Duodenal mucosa (tissue), 2 donors: Measurements from ENCODE around the gene TSC22D1.

Experiments used
- H3K27ac ChIP-seq: one replicate; pipeline ENCODE4 v1.7.0; 2013; ENCODE audit warnings: low read depth, low read length
- H3K27me3 ChIP-seq, 2 donors: one replicate each; pipeline ENCODE4 v1.7.0; 2013; ENCODE audit warnings: low read length in 2 of 2, control low read depth in 1 of 2; ENCODE audit not compliant: insufficient read depth in 2 of 2, control insufficient read depth in 1 of 2
- H3K36me3 ChIP-seq, 2 donors: one replicate each; pipeline ENCODE4 v1.7.0; 2013; ENCODE audit warnings: low read length in 2 of 2, control low read depth in 1 of 2; ENCODE audit not compliant: insufficient read depth in 2 of 2, control insufficient read depth in 1 of 2
- H3K4me1 ChIP-seq, 2 donors: one replicate each; pipeline ENCODE4 v1.7.0; 2013; ENCODE audit warnings: low read length in 2 of 2, control low read depth in 1 of 2; ENCODE audit not compliant: insufficient read depth in 2 of 2, control insufficient read depth in 1 of 2
- H3K4me3 ChIP-seq, 2 donors: one replicate each; pipeline ENCODE4 v1.7.0; 2013; ENCODE audit warnings: low read length in 2 of 2, low read depth in 1 of 2
- H3K9ac ChIP-seq, 2 donors: one replicate each; pipeline ENCODE4 v1.7.0; 2013; ENCODE audit warnings: low read length in 2 of 2, low read depth in 1 of 2
- H3K9me3 ChIP-seq, 2 donors: one replicate each; pipeline ENCODE4 v1.7.0; 2013; ENCODE audit warnings: low read length in 2 of 2, control low read depth in 1 of 2; ENCODE audit not compliant: control insufficient read depth in 1 of 2

The TSC22D1 gene

DNA sequence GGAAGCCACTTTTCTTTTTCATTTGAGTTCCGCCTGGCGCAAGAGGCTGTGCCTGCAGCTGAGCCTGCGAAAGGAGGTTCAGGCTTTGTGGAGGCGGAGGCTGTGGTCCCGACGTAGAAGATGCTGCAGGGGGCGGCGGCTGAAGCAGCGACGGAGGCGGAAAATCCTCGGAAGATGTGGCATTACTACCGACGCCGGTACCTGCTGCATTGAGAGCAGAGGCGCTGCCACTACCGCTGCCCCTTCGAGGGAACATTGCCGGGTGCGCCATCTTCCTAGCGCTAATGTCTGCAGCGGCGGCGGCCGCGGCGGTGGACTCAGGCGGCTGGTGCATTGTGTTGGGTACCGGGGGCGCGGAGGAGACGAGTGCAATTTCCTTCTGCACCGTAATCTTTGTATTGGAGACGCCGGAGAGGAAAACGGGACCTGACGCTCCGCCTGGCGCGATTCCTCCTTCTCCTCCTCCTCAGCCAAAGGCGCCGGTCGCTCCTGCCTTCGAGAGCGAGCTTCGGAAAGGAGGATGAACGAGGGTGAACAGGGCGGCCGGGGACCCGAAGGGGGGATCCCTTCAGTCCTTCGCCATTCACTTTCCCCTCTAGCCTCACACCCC, at the start of gene TSC22D1:
TSS of gene TSC22D1 (minus strand) at position 590 of the 610 bp plus-strand sequence. CDS start at position 334, 256 bp downstream.
- Histone ChIP-seq H3K4me3 (peak within 1 kb of the TSS; percentile 79 to 83), H3K9me3 (no peaks in the 10 kb centered on the region), H3K27ac (peak within 1 kb of the TSS; percentile 92), H3K9ac (peak within 1 kb of the TSS; percentile 86 to 88), H3K36me3 (peaks cover 0 to 4% of the 10 kb centered on the region in 2 donors), H3K4me1 (peaks cover 38 to 51% of the 10 kb centered on the region in 2 donors), H3K27me3 (no peaks in the 10 kb centered on the region)

DNA sequence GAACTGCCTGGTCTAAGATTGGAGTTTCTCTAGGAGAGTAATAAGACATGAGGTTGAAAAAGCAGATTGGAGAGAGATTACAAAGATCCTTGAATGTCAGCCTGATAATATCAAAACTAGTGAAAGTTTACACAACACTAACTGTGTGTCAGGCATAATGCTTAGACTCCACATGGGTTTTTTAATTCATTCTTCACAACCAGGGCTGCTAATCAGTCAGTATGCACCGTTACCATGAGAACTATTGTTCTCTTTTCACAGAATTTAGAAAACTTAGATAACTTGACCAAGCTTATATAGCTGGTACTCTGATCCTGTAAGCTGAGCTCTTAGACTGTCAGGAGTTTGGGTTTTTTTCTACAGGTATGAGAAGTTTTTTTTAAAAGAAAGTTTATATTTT, 46.6 kb upstream of the TSC22D1 start:
- H3K9ac ChIP-seq, result no peak overlapping the region
- no peaks in the 10 kb centered on the region for H3K9me3 ChIP-seq
- no peaks in the 10 kb centered on the region for H3K36me3 ChIP-seq
- H3K27ac ChIP-seq, result no peak overlapping the region
- H3K4me1 ChIP-seq, result no peaks in the 10 kb centered on the region
- no peaks in the 10 kb centered on the region for H3K27me3 ChIP-seq
- no peak overlapping the region for H3K4me3 ChIP-seq

DNA sequence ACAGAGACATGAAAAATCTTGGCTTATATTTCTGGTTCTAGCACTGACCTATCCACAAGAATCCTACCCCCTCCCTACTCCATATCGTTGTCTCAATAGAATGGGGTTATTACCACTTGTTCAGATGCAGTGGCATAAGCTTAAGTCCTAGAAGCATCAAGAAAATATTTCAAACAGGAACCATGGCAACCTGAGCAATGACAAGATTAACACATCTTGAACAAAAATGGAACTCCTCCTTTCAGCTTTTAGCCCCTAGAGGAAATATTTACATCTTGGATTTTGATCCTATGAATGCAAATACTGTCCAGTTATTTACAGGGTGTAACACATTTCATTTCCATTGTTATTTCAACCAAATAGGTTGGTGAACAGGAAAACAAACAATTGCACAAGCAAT, 46.1 kb upstream of the TSC22D1 start:
- no peaks in the 10 kb centered on the region for H3K36me3 ChIP-seq
- no peak overlapping the region for H3K4me3 ChIP-seq
- no peaks in the 10 kb centered on the region for H3K9me3 ChIP-seq
- no peak overlapping the region for H3K27ac ChIP-seq
- H3K9ac ChIP-seq, result no peak overlapping the region
- no peaks in the 10 kb centered on the region for H3K27me3 ChIP-seq
- no peaks in the 10 kb centered on the region for H3K4me1 ChIP-seq

DNA sequence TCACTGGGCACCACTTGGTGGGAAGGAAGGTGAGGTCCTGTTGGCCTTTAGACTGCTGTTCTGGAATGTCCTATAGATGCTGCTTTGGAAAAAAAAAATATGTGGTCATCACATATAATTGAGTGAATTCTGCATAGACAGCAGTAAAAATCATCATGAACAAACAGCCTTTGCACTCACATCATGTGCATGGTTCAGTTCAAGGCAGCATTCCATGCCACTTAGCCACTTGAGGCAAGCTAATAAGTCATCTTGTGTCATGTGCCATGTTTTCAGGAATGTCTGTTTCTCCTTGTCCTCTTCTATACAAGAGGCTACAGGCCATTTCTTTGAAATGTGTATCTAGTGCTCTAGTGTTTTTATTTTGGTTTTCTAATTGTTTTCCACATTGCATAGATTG, 43.9 kb upstream of the TSC22D1 start:
- no peaks in the 10 kb centered on the region for H3K27me3 ChIP-seq
- no peaks in the 10 kb centered on the region for H3K4me1 ChIP-seq
- no peak overlapping the region for H3K4me3 ChIP-seq
- H3K9me3 ChIP-seq, result no peaks in the 10 kb centered on the region
- no peaks in the 10 kb centered on the region for H3K36me3 ChIP-seq
- H3K9ac ChIP-seq, result no peak overlapping the region
- no peak overlapping the region for H3K27ac ChIP-seq

DNA sequence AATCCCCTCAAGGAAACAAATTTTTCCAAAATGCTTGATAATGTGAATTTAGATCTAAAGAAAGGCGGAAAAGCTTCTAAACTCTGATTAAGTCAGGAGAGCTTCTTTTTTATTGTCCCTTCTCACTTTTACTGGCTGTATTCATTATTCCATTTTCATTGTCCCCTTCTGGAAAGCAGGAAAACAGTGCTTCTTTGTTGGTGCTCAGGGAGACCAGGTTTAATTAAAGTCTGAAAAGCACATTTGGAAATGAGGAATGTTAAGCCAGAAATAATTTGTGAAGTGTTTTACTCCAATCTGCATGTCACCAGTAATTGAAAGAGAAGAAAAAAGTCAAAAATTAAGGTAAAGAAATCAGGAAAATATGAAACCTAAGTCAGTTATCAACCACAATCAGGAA, 43.5 kb upstream of the TSC22D1 start:
- Histone ChIP-seq H3K9ac (no peak overlapping the region), H3K4me1 (no peaks in the 10 kb centered on the region), H3K4me3 (no peak overlapping the region), H3K36me3 (no peaks in the 10 kb centered on the region), H3K27me3 (no peaks in the 10 kb centered on the region), H3K27ac (no peak overlapping the region), H3K9me3 (no peaks in the 10 kb centered on the region)

DNA sequence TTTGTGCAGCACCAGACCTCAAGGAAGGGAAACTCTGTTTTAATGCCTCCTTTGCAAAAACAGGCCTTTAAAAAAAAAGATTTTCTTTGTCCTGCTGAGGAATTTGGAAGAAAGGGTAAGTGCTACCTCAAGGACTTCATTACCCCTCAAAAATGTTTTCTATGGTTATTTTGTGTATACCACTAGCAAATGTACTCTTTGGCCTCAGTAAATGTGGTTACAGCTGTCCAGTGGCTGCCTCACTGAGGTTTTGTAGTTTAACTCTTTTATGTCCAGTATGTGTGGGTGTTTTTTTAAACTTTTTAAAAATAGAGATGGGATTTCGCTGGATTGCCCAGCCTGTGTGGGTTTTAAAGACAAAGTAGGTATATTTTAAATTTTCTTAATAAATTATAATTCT, 42.2 kb upstream of the TSC22D1 start:
- H3K4me3 ChIP-seq, result no peak overlapping the region
- H3K27ac ChIP-seq, result no peak overlapping the region
- H3K9me3 ChIP-seq, result no peaks in the 10 kb centered on the region
- H3K9ac ChIP-seq, result no peak overlapping the region
- H3K4me1 ChIP-seq, result no peaks in the 10 kb centered on the region
- no peaks in the 10 kb centered on the region for H3K27me3 ChIP-seq
- H3K36me3 ChIP-seq, result no peaks in the 10 kb centered on the region

DNA sequence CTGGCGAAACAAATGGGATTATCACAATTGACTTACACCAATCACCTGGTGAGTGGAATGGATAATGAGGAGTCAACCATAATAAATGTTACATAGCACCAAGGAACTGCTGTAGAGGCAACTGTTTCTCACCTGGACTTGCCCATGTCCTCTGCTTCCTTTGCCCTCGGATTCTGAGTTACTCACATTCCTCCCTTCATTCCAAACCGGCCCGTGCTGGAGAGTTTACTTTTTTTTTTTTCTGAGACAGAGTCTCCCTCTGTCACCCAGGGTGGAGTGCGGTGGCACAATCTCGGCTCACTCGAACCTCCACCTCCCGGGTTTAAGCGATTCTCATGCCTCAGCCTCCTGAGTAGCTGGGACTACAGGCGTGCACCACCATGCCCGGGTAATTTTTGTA, 41.5 kb upstream of the TSC22D1 start:
- Histone ChIP-seq H3K4me3 (no peak overlapping the region), H3K9ac (no peak overlapping the region), H3K27ac (no peak overlapping the region), H3K36me3 (no peaks in the 10 kb centered on the region), H3K4me1 (no peaks in the 10 kb centered on the region), H3K27me3 (no peaks in the 10 kb centered on the region), H3K9me3 (no peaks in the 10 kb centered on the region)

DNA sequence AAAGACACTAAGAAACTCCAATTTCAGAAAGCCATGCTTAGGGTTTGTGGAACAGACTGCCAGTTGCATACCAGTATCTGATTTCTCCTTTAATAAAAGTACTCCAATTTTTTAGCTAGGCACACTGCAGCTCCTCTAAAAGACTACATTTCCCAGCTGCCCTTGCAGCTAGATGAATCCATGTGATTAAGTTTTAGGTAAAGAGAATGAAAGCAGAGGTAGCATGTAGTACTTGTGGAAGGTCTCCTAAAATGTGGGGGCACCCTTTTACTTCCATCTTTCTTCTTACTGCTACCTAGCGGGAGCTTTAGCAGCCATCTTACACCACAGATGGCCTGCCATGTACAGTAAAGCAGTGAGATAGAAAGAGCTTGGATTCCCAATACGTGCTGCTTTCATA, 33.0 kb upstream of the TSC22D1 start:
- Histone ChIP-seq H3K9ac (no peak overlapping the region), H3K9me3 (no peaks in the 10 kb centered on the region), H3K27me3 (no peaks in the 10 kb centered on the region), H3K4me3 (no peak overlapping the region), H3K36me3 (no peaks in the 10 kb centered on the region), H3K4me1 (no peaks in the 10 kb centered on the region), H3K27ac (no peak overlapping the region)

DNA sequence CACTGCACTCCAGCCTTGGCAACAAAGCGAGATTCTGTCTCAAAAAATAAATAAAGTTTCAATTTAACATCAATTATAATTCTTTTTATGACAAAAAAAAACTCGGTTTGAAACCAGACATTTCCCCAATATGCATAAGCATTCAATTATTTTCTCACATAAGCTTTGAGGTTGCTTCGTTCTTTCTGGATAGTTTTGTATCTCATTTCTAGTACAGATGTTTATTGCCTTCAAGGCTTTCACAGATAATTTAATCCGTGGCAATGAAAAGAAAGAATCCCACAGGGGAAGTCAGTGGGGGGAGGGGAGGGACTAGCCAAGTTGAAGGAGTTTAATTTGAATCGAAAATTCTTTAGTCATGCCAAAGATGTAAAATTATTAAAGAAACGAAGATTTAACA, 29.6 kb upstream of the TSC22D1 start:
- Histone ChIP-seq H3K27me3 (no peaks in the 10 kb centered on the region), H3K27ac (no peak overlapping the region), H3K4me3 (no peak overlapping the region), H3K36me3 (no peaks in the 10 kb centered on the region), H3K9me3 (no peaks in the 10 kb centered on the region), H3K4me1 (no peaks in the 10 kb centered on the region), H3K9ac (no peak overlapping the region)

DNA sequence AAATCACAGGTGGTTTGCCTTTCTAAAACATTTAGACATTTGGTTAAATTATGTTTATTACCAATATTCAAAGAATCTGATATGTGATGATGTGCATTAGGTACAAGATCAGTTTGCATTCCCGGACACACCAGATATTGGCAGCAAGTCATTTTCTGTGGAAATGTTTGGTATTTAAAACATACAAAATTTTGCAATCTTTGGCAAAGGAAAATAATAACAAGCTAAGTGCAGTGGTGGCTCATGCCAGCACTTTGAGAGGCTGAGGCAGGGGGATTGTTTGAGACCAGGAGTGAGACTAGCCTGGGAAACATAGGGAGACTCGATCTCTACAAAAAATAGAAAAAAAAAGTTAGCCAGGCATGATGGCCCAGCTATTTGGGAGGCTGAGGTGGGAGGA, 29.1 kb upstream of the TSC22D1 start:
- H3K27me3 ChIP-seq, result no peaks in the 10 kb centered on the region
- H3K9ac ChIP-seq, result no peak overlapping the region
- H3K4me3 ChIP-seq, result no peak overlapping the region
- H3K9me3 ChIP-seq, result no peaks in the 10 kb centered on the region
- H3K4me1 ChIP-seq, result no peaks in the 10 kb centered on the region
- H3K27ac ChIP-seq, result no peak overlapping the region
- H3K36me3 ChIP-seq, result no peaks in the 10 kb centered on the region

DNA sequence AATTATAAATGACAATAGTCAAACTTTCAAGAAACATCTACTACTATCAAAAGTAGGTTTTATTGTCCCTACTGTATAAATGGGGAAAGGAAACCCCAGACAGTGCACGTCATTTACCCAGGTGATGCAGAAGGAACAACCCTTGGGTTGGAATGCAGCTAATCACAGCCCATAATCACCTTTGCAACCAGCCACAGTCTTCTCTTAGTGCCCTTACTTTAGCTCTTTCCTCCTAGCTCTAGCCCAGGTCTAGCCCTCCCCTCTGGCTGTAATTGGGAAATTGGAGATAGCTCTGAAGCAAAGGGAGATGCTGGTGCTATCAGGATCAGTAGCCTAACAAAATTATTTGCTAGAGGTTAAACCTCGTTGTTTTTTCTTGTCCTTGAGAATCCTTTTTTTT, 25.5 kb upstream of the TSC22D1 start:
- H3K9me3 ChIP-seq, result no peaks in the 10 kb centered on the region
- no peaks in the 10 kb centered on the region for H3K36me3 ChIP-seq
- H3K4me1 ChIP-seq, result no peaks in the 10 kb centered on the region
- no peaks in the 10 kb centered on the region for H3K27me3 ChIP-seq
- H3K4me3 ChIP-seq, result no peak overlapping the region
- no peak overlapping the region for H3K27ac ChIP-seq
- no peak overlapping the region for H3K9ac ChIP-seq
